Esophagus muscularis mucosa (tissue), 4 donors: ENCODE results near the gene ATP2B2. TPM values are rescaled to one million over a fixed set of nuclear protein-coding genes. Genes with fewer than 3 reads are reported as not detected.

Source experiments
- DNase-seq: peaks from one replicate; pipeline ENCODE4 v3.0.0-alpha.2; 2017; ENCODE audit errors: extremely low spot score
- H3K27ac ChIP-seq, 4 donors: fragments of 200-600 bp; sonication (generic); replicated peaks in 1 of 4; 1 replicate in 3 of 4; 2 replicates in 1 of 4; pipeline ENCODE4 v1.5.1; 2016 to 2019; ENCODE audit warnings: mild to moderate bottlenecking in 1 of 4
- H3K27me3 ChIP-seq, 4 donors: fragments of 200-600 bp; sonication (generic); one replicate each; pipeline versions ENCODE4 v1.5.1 to v1.6.0; 2016 to 2019
- H3K36me3 ChIP-seq, 4 donors: fragments of 200-600 bp; sonication (generic); one replicate each; pipeline ENCODE4 v1.5.1; 2016 to 2019
- H3K4me1 ChIP-seq, 4 donors: fragments of 200-600 bp; sonication (generic); one replicate each; pipeline ENCODE4 v1.5.1; 2016 to 2019
- H3K4me3 ChIP-seq, 4 donors: fragments of 200-600 bp; sonication (generic); 1 replicate in 2 of 4; 2 replicates in 2 of 4; pipeline ENCODE4 v1.5.1; 2016 to 2019; ENCODE audit warnings: mild to moderate bottlenecking in 4 of 4, moderate library complexity in 1 of 4
- H3K9me3 ChIP-seq, 4 donors: fragments of 200-600 bp; sonication (generic); 1 replicate in 3 of 4; 2 replicates in 1 of 4; pipeline ENCODE4 v1.5.1; 2016 to 2019
- EP300 ChIP-seq: sonication (generic); formaldehyde crosslinking; IDR thresholded peaks from one replicate; pipeline ENCODE4 v1.6.1; 2017; ENCODE audit warnings: antibody characterized with exemption
- POLR2A ChIP-seq: fragments of 450-650 bp; IDR thresholded peaks from one replicate; pipeline ENCODE4 v1.6.1; 2017; ENCODE audit warnings: antibody characterized with exemption, moderate library complexity, mild to moderate bottlenecking, low read depth
- POLR2AphosphoS5 ChIP-seq, 2 donors: sonication (generic); formaldehyde crosslinking; IDR thresholded peaks; one replicate each; pipeline ENCODE4 v1.6.1; 2017; ENCODE audit warnings: antibody characterized with exemption in 2 of 2
- WGBS: methylation state at CpG from one replicate; pipeline ENCODE4 v1.1.5; 2018; 5-methylcytosine and 5-hydroxymethylcytosine counted together
- intact Hi-C: fragments of 100-400 bp; cut with DNase I; formaldehyde crosslinking; loops from one replicate; pipeline ENCODE4 v1.15.1; 2023
- total RNA-seq, 4 donors: library from RNA; depleted of rRNA; stranded (reverse); fragments of >200 nt; gene quantifications; one replicate each; pipeline versions ENCODE4 v1.1.0 to v1.2.1, GENCODE V29; 2016
- TF ChIP-seq, protein P1 (sequence below), 3 experiments: fragments of 200-600 bp in 2 of 3; fragments of 450-650 bp in 1 of 3; sonication (generic) in 2 of 3; IDR thresholded peaks; one replicate each; pipeline ENCODE4 v1.5.1; 2017 to 2019; ENCODE audit warnings: antibody characterized with exemption in 3 of 3, mild to moderate bottlenecking in 2 of 3, moderate library complexity in 1 of 3

Gene ATP2B2
- total RNA-seq, 4 donors from 2014 or later = under 0.01 to 0.75 (median 0.39) TPM

DNA sequence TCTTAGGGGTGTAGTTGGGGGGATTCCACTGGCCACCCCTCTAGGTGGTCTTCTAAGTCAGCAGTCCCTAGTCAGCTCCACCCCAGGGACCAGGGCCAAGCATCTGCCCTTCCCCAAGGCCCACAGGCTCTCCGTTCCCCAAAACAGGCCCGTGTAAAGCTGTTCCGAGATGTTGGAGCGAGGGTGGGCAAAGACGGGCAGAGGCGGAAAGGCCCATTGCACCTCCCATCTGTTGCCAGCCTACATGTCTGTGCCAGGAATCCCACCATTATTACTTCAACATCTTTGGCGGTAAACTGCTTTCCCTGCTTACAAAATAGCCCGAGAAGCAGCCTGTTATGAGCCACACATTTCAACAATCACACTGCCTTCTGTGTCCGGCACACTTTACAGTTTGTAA lies 1.9 kb upstream of the ATP2B2 start:
- no peak overlapping the region for H3K4me3 ChIP-seq
- H3K27me3 ChIP-seq = peaks cover 0 to 72% (median 16%) of the 10 kb centered on the region in 4 donors
- intact Hi-C loops = no loop called here
- WGBS = 93% methylated on average over 9 of the region's 9 CpGs
- H3K9me3 ChIP-seq = no peaks in the 10 kb centered on the region
- TF ChIP-seq, protein P1, sequence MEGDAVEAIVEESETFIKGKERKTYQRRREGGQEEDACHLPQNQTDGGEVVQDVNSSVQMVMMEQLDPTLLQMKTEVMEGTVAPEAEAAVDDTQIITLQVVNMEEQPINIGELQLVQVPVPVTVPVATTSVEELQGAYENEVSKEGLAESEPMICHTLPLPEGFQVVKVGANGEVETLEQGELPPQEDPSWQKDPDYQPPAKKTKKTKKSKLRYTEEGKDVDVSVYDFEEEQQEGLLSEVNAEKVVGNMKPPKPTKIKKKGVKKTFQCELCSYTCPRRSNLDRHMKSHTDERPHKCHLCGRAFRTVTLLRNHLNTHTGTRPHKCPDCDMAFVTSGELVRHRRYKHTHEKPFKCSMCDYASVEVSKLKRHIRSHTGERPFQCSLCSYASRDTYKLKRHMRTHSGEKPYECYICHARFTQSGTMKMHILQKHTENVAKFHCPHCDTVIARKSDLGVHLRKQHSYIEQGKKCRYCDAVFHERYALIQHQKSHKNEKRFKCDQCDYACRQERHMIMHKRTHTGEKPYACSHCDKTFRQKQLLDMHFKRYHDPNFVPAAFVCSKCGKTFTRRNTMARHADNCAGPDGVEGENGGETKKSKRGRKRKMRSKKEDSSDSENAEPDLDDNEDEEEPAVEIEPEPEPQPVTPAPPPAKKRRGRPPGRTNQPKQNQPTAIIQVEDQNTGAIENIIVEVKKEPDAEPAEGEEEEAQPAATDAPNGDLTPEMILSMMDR (IDR thresholded peaks at IDR 0.05) = no peak
- no peak for TF ChIP-seq POLR2A
- TF ChIP-seq EP300 = no peak
- no peak for TF ChIP-seq POLR2AphosphoS5 (IDR thresholded peaks at IDR 0.05)
- DNase-seq = no peak
- H3K27ac ChIP-seq = no peak overlapping the region
- H3K36me3 ChIP-seq = no peaks in the 10 kb centered on the region
- peaks cover 0 to 20% (median 16%) of the 10 kb centered on the region in 4 donors for H3K4me1 ChIP-seq

DNA sequence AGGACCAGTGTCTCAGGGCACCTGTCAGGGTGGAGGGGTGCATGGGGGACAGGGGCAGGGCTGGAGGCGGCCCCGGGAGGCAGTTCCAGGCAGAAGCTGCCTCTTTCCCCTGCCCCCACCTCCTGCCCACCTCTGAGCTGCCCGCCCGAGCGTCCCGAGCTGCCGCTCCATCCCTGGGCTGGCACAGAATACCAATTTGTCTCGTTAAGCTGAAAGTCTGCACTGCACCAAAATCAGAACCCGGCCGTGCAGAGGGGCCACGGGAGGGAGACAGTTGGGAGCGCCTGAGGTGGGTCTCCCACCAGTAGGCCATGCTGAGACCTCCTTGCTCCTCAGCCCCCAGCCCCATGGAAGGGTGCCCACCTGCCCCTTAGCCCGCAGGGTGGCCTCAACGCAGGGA lies 1.3 kb upstream of the ATP2B2 start:
- TF ChIP-seq POLR2A = no peak
- TF ChIP-seq POLR2AphosphoS5 (IDR thresholded peaks at IDR 0.05) = no peak
- no peak for TF ChIP-seq EP300
- TF ChIP-seq, protein P1 (IDR thresholded peaks at IDR 0.05) = no peak
- DNase-seq = no peak
- H3K27ac ChIP-seq = no peak overlapping the region
- H3K9me3 ChIP-seq = no peaks in the 10 kb centered on the region
- no peaks in the 10 kb centered on the region for H3K36me3 ChIP-seq
- intact Hi-C loops = no loop called here
- H3K4me3 ChIP-seq = no peak overlapping the region
- peaks cover 0 to 72% (median 16%) of the 10 kb centered on the region in 4 donors for H3K27me3 ChIP-seq
- peaks cover 0 to 20% (median 16%) of the 10 kb centered on the region in 4 donors for H3K4me1 ChIP-seq
- 80% methylated on average over 7 of the region's 14 CpGs for whole genome bisulfite sequencing

DNA sequence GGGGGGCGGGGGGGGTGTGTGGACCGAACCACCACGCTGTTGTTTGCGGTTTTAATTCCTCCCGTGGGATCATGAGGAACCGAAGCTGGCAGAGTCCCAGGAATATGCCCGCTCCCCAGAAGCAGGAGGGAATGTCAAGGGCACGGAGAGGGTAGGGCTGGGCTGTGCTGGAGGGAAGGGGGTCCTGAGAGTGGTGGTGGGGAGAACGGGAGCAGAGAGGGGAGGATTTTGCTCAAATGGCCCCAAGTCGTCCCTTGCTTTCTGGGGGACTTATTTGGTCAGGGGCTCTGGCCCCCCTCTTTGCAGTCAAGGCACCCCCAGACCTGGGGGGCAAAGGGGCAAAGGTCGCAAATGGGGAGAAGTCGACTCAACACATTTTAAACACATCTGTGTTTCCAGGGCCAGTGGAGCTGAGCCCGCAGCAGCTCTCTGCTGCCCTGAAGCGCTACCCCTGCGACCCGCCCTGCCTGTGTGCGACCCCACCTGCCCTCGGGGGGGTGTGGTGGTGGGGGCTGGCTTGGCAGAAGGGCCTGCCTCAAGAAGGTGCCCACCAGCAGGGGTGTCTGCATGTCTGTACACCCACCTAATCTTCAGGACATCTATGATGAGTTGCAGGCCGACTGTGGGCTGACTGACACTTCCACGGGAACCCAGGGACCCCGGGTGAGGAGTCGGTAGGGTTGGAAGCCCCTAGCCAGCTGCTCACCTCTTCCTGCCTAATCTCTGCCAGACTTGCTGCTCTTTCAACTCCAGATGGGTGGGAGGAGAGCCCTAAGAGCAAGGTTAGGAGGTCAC lies 602 bp upstream of the ATP2B2 start:
- DNase-seq = no peak
- WGBS = 12% methylated on average over 12 of the region's 22 CpGs
- H3K27ac ChIP-seq = no peak overlapping the region
- H3K36me3 ChIP-seq = no peaks in the 10 kb centered on the region
- H3K4me1 ChIP-seq = peaks cover 0 to 20% (median 16%) of the 10 kb centered on the region in 4 donors
- TF ChIP-seq POLR2A (no peak), EP300 (no peak), POLR2AphosphoS5 (IDR thresholded peaks at IDR 0.05) (no peak)
- TF ChIP-seq, protein P1 (IDR thresholded peaks at IDR 0.05) = no peak
- H3K27me3 ChIP-seq = peaks cover 0 to 70% (median 16%) of the 10 kb centered on the region in 4 donors
- H3K9me3 ChIP-seq = no peaks in the 10 kb centered on the region
- peak overlapping the region; percentile 43 to 55 (median 50) for H3K4me3 ChIP-seq
- intact Hi-C loops = no loop called here

DNA sequence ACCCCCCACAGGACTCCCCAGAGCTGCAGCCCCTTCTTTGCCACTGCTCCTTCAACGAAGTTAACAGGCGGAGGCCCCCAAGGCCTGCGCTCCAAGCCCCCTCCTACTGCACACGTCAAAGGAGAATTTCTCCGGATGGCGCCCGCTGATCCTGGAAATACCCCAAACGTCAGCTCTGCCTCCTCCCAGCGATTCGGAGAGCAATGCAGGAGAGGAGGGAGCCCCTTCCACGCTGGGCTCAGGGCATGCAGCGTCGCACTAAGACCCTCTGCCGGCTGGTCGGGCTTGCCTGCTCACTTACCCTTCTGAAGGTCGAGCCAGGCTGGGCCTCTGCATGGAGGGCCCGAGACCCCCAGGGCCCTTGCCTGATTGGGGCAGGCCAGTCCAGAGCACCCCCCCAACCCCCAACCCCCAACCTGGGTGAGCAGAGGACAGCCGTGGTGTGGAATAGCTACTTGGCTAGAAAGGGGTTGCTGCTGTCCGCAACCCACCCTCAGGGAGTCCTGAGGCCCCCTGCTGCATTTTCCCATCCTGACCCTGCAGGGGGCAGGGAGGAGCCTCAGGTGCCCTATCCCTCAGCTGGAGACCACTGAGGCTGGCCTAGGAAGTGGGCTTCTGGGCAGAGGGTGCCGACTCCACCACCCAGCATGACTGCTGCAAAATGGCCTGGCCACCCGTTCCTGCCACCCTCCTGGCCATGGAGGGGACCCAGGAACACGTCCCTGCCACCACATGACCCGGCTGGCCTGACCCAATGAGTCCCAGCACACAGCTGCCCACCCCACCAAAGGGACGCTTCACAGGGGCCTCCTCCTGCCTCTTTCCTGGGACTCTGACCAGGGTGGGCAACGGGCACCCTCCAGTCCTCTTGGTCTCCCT lies 976 bp downstream of the ATP2B2 start:
- H3K9me3 ChIP-seq = no peaks in the 10 kb centered on the region
- H3K27ac ChIP-seq = no peak overlapping the region
- TF ChIP-seq POLR2AphosphoS5 (IDR thresholded peaks at IDR 0.05) = no peak
- no peak for TF ChIP-seq POLR2A
- TF ChIP-seq, protein P1 (IDR thresholded peaks at IDR 0.05) = no peak
- TF ChIP-seq EP300 = no peak
- 74% methylated on average over 23 of the region's 25 CpGs for WGBS
- H3K36me3 ChIP-seq = no peaks in the 10 kb centered on the region
- no peak for DNase-seq
- H3K27me3 ChIP-seq = peaks cover 0 to 70% (median 16%) of the 10 kb centered on the region in 4 donors
- intact Hi-C loops = no loop called here
- H3K4me3 ChIP-seq = peak overlapping the region in 3 of 4 donors; percentile 43 to 50 (median 49)
- peaks cover 0 to 20% (median 16%) of the 10 kb centered on the region in 4 donors for H3K4me1 ChIP-seq
